ENCODE measurements around the gene ERCC4. TPM values are rescaled to one million over a fixed set of nuclear protein-coding genes. Genes with fewer than 3 reads are reported as not detected.
"Not testable (repeated sequence)": the region's sequence is repeated elsewhere in the genome, so short reads cannot be mapped to it uniquely, and the experiment has no call there.

ERCC4 gene
- polyA plus RNA-seq: 5.9 TPM
- long read RNA-seq, donor 1: 0 reads
- long read RNA-seq, donor 2, full-length matches to known transcripts: 5 of 10 reads
- long read RNA-seq, donor 2, partial matches to known transcripts: 5 of 10 reads
- long read RNA-seq, donor 2, other reads (novel, unspliced or antisense): 0 of 10 reads
- long read RNA-seq, donor 3: 0 reads
- long read RNA-seq, donor 4, partial matches to known transcripts: 0 of 1 reads
- long read RNA-seq, donor 4, other reads (novel, unspliced or antisense): 0 of 1 reads
- long read RNA-seq, donor 5: 0 reads
- long read RNA-seq, donor 6, partial matches to known transcripts: 0 of 1 reads
- long read RNA-seq, donor 6, other reads (novel, unspliced or antisense): 0 of 1 reads
- long read RNA-seq, donor 7: 0 reads
- long read RNA-seq, donor 8: 0 reads
- long read RNA-seq, donor 9: 0 reads
- long read RNA-seq, donor 10, partial matches to known transcripts: 0 of 2 reads
- long read RNA-seq, donor 10, other reads (novel, unspliced or antisense): 0 of 2 reads
- long read RNA-seq, donor 11, partial matches to known transcripts: 0 of 1 reads
- long read RNA-seq, donor 11, other reads (novel, unspliced or antisense): 0 of 1 reads

- DNase-seq: peak; percentile 99 to 100
- Histone ChIP-seq H3K4me3 (ENCODE audit: low read length) (peak within 1 kb of the TSS; percentile 94), H3K9me3 (ENCODE audit: control insufficient read depth, low read depth, low read length) (no peaks in the 10 kb centered on the region), H3K4me1 (ENCODE audit: control insufficient read depth, insufficient read depth, low read length) (peaks cover 6% of the 10 kb centered on the region), H3K36me3 (ENCODE audit: control insufficient read depth, insufficient read depth, low read length) (peaks cover 7% of the 10 kb centered on the region), H3K27me3 (ENCODE audit: control insufficient read depth, insufficient read depth, low read length) (no peaks in the 10 kb centered on the region), H3K27ac (ENCODE audit: low read length) (no peak within 1 kb of the TSS)
- no CpG with 5 or more reads among the region's 64 CpGs for whole genome bisulfite sequencing (ENCODE audit: insufficient coverage, low lambda C conversion rate)
Observed at GRCh38 chr16:13919683-13920509, at the start of gene ERCC4. TSS of gene ERCC4 (plus strand) at chr16:13920154. CDS start at chr16:13920166, 12 bp downstream.

- Histone ChIP-seq H3K9me3 (ENCODE audit: control insufficient read depth, low read depth, low read length) (no peaks in the 10 kb centered on the region), H3K27me3 (ENCODE audit: control insufficient read depth, insufficient read depth, low read length) (peaks cover 6% of the 10 kb centered on the region), H3K4me1 (ENCODE audit: control insufficient read depth, insufficient read depth, low read length) (no peaks in the 10 kb centered on the region), H3K27ac (ENCODE audit: low read length) (no peak overlapping the region), H3K36me3 (ENCODE audit: control insufficient read depth, insufficient read depth, low read length) (no peaks in the 10 kb centered on the region), H3K4me3 (ENCODE audit: low read length) (no peak overlapping the region)
- DNase-seq: peak; percentile 4 to 16
- WGBS (ENCODE audit: insufficient coverage, low lambda C conversion rate): 40% methylated on average over 2 of the region's 5 CpGs
Observed at GRCh38 chr16:13873835-13874438, 46.0 kb upstream of the ERCC4 start.

- 92% methylated on average over 2 of the region's 5 CpGs for WGBS (ENCODE audit: insufficient coverage, low lambda C conversion rate)
- no peaks in the 10 kb centered on the region for H3K36me3 ChIP-seq (ENCODE audit: control insufficient read depth, insufficient read depth, low read length)
- peaks cover 6% of the 10 kb centered on the region for H3K27me3 ChIP-seq (ENCODE audit: control insufficient read depth, insufficient read depth, low read length)
- H3K4me3 ChIP-seq (ENCODE audit: low read length): no peak overlapping the region
- H3K9me3 ChIP-seq (ENCODE audit: control insufficient read depth, low read depth, low read length): no peaks in the 10 kb centered on the region
- H3K4me1 ChIP-seq (ENCODE audit: control insufficient read depth, insufficient read depth, low read length): no peaks in the 10 kb centered on the region
- DNase-seq: no peak
- H3K27ac ChIP-seq (ENCODE audit: low read length): no peak overlapping the region
Observed at GRCh38 chr16:13875614-13876284, 44.2 kb upstream of the ERCC4 start.

GRCh38 chr16:13883276-13883675, 36.7 kb upstream of the ERCC4 start:
- no peak for DNase-seq
- Histone ChIP-seq H3K36me3 (ENCODE audit: control insufficient read depth, insufficient read depth, low read length) (no peaks in the 10 kb centered on the region), H3K4me1 (ENCODE audit: control insufficient read depth, insufficient read depth, low read length) (no peaks in the 10 kb centered on the region), H3K9me3 (ENCODE audit: control insufficient read depth, low read depth, low read length) (no peaks in the 10 kb centered on the region), H3K27me3 (ENCODE audit: control insufficient read depth, insufficient read depth, low read length) (peaks cover 4% of the 10 kb centered on the region), H3K27ac (ENCODE audit: low read length) (no peak overlapping the region), H3K4me3 (ENCODE audit: low read length) (no peak overlapping the region)
- 50% methylated on average over 1 of the region's 11 CpGs for WGBS (ENCODE audit: insufficient coverage, low lambda C conversion rate)

GRCh38 chr16:13883881-13884280, 36.1 kb upstream of the ERCC4 start:
- WGBS (ENCODE audit: insufficient coverage, low lambda C conversion rate): 60% methylated on average over 1 of the region's 3 CpGs
- DNase-seq: no peak
- Histone ChIP-seq H3K9me3 (ENCODE audit: control insufficient read depth, low read depth, low read length) (no peaks in the 10 kb centered on the region), H3K4me3 (ENCODE audit: low read length) (no peak overlapping the region), H3K27ac (ENCODE audit: low read length) (no peak overlapping the region), H3K27me3 (ENCODE audit: control insufficient read depth, insufficient read depth, low read length) (peaks cover 4% of the 10 kb centered on the region), H3K4me1 (ENCODE audit: control insufficient read depth, insufficient read depth, low read length) (no peaks in the 10 kb centered on the region), H3K36me3 (ENCODE audit: control insufficient read depth, insufficient read depth, low read length) (no peaks in the 10 kb centered on the region)

GRCh38 chr16:13885700-13886099, 34.3 kb upstream of the ERCC4 start:
- H3K4me3 ChIP-seq (ENCODE audit: low read length): no peak overlapping the region
- H3K27me3 ChIP-seq (ENCODE audit: control insufficient read depth, insufficient read depth, low read length): peaks cover 4% of the 10 kb centered on the region
- no CpG with 5 or more reads among the region's 6 CpGs for WGBS (ENCODE audit: insufficient coverage, low lambda C conversion rate)
- H3K36me3 ChIP-seq (ENCODE audit: control insufficient read depth, insufficient read depth, low read length): no peaks in the 10 kb centered on the region
- H3K4me1 ChIP-seq (ENCODE audit: control insufficient read depth, insufficient read depth, low read length): no peaks in the 10 kb centered on the region
- DNase-seq: no peak
- no peaks in the 10 kb centered on the region for H3K9me3 ChIP-seq (ENCODE audit: control insufficient read depth, low read depth, low read length)
- H3K27ac ChIP-seq (ENCODE audit: low read length): no peak overlapping the region

GRCh38 chr16:13886608-13887007, 33.3 kb upstream of the ERCC4 start:
- no peaks in the 10 kb centered on the region for H3K9me3 ChIP-seq (ENCODE audit: control insufficient read depth, low read depth, low read length)
- H3K27ac ChIP-seq (ENCODE audit: low read length): no peak overlapping the region
- no peaks in the 10 kb centered on the region for H3K4me1 ChIP-seq (ENCODE audit: control insufficient read depth, insufficient read depth, low read length)
- no peak for DNase-seq
- H3K4me3 ChIP-seq (ENCODE audit: low read length): no peak overlapping the region
- peaks cover 4% of the 10 kb centered on the region for H3K27me3 ChIP-seq (ENCODE audit: control insufficient read depth, insufficient read depth, low read length)
- no peaks in the 10 kb centered on the region for H3K36me3 ChIP-seq (ENCODE audit: control insufficient read depth, insufficient read depth, low read length)
- WGBS (ENCODE audit: insufficient coverage, low lambda C conversion rate): 83% methylated on average over 1 of the region's 5 CpGs

- no CpG with 5 or more reads among the region's 22 CpGs for WGBS (ENCODE audit: insufficient coverage, low lambda C conversion rate)
- not testable (repeated sequence) for DNase-seq; H3K27ac ChIP-seq (ENCODE audit: low read length)
Observed at GRCh38 chr16:13889323-13889722, 30.6 kb upstream of the ERCC4 start.

GRCh38 chr16:13892301-13892700, 27.7 kb upstream of the ERCC4 start:
- Histone ChIP-seq H3K27me3 (ENCODE audit: control insufficient read depth, insufficient read depth, low read length) (peaks cover 2% of the 10 kb centered on the region), H3K36me3 (ENCODE audit: control insufficient read depth, insufficient read depth, low read length) (no peaks in the 10 kb centered on the region), H3K27ac (ENCODE audit: low read length) (no peak overlapping the region), H3K9me3 (ENCODE audit: control insufficient read depth, low read depth, low read length) (no peaks in the 10 kb centered on the region), H3K4me3 (ENCODE audit: low read length) (no peak overlapping the region), H3K4me1 (ENCODE audit: control insufficient read depth, insufficient read depth, low read length) (no peaks in the 10 kb centered on the region)
- DNase-seq: no peak
- WGBS (ENCODE audit: insufficient coverage, low lambda C conversion rate): no CpG with 5 or more reads among the region's 4 CpGs

More at GRCh38 chr16:13889323-13889722, 30.6 kb upstream of the ERCC4 start:
- not testable (repeated sequence) for H3K36me3 ChIP-seq (ENCODE audit: control insufficient read depth, insufficient read depth, low read length); H3K4me3 ChIP-seq (ENCODE audit: low read length); H3K27me3 ChIP-seq (ENCODE audit: control insufficient read depth, insufficient read depth, low read length); H3K4me1 ChIP-seq (ENCODE audit: control insufficient read depth, insufficient read depth, low read length); H3K9me3 ChIP-seq (ENCODE audit: control insufficient read depth, low read depth, low read length)
